COLO668 (cell line): ENCODE data around the gene ATP7A.
A peak's percentile ranks its signal among the peaks of the same experiment; 100 is the strongest.
"Not testable (repeated sequence)": the region's sequence is repeated elsewhere in the genome, so short reads cannot be mapped to it uniquely, and the experiment has no call there.

Experiments used
- DNase-seq: peaks from one replicate; lab custom pipeline; 2025; ENCODE audit not compliant: unreplicated experiment; lab: John Stamatoyannopoulos, UW

Gene ATP7A

DNA sequence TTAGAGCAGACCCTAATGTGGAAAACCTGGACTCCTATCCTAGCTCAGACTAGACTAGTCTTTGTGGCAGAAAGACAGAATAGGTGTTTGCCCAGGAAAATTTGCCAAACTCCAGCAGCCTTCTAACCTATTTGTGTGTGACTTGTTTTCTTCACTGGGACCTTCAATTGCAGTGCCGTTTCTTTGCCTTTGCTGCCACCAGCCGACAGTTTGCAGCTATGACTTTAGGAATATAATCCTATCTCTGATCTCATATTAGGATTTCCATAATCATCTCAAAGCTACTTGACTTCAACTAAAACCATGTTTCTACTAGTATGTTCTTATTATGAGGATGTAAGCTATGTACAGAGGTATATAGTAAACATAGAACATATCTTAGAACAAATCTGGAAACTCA, 119.2 kb downstream of the ATP7A start:
- DNase-seq: peak; percentile 19

DNA sequence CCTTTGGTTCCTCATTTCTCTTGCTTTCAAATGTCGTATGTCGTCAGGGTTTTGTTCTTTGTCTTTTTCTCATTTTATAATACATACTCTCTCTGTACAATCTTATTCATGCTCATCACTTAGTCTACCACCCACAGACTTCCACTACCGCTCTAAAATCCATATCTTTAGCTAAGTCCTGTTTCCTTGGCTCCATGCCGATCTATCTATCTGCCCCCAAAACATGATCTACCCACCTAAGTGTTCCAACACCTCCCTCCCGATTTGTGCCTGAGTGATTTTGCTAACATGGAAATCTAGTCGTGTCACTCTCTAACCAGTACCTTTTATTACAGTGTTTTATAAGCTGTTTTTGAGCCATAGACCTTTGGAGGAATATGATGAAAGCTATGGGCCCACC, 124.6 kb downstream of the ATP7A start:
- no peak for DNase-seq

DNA sequence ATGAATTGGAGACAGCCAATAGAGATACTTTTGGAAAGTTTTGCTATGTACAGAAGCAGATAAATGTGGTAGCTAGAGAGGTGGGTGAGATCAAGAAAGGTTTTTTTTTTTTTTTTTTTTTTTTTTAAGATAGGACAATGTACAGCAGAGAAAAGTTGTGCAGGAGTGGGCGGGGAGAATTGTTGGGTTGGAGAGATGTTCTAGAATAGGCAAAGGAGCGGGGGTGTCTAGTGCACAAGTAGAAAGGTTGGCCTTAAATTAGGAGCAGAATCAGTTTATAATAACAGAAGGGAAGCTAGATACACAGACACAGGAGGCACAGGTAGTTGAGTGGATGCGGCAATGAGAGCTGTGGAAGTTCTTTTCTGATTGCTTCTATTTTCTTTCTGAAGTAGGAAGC, 127.4 kb downstream of the ATP7A start:
- no peak for DNase-seq

DNA sequence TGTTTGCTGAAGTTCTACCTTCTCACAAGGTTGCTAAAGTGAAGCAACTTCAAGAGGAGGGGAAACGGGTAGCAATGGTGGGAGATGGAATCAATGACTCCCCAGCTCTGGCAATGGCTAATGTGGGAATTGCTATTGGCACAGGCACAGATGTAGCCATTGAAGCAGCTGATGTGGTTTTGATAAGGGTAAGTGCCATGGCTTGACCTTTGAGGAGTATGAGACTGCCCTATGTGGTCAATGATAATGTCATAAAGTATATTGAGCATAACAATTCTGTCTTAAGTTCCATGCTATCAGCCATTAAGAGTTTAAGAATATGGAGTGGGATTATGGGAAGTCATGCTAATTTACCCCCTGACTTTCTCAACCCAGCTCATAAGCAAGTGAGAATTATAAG, 132.1 kb downstream of the ATP7A start:
- no peak for DNase-seq

DNA sequence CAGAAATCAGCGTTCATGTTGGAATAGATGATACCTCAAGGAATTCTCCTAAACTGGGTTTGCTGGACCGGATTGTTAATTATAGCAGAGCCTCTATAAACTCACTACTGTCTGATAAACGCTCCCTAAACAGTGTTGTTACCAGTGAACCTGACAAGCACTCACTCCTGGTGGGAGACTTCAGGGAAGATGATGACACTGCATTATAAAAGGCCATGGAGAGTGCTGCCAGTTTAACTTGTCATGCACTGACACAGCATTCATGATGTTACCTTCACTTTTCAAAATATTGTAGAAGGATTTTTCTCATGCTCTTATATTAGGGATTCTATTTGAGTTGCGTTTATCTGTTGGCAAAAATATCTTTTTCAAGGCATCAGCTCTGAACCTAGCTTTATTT, 135.9 kb downstream of the ATP7A start:
- DNase-seq: no peak

DNA sequence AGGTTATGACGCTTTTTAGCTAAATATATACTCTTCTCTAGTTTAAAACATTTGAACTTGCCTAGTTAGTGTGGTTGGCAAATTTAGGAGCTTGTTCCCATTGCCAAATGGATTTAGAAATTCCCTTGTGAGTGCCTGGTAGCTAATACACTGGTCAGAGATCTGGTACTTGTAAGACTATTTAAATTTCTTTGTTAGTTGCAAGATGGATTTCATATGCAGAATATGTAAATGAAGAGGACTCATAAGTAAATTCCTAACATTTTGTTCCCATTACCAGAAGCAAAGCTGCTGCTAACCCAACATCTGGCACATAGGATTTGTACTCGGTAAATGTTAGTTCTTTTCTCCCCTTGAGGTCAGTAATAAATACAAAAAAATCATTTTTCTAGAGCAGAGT, 137.6 kb downstream of the ATP7A start:
- DNase-seq: no peak

DNA sequence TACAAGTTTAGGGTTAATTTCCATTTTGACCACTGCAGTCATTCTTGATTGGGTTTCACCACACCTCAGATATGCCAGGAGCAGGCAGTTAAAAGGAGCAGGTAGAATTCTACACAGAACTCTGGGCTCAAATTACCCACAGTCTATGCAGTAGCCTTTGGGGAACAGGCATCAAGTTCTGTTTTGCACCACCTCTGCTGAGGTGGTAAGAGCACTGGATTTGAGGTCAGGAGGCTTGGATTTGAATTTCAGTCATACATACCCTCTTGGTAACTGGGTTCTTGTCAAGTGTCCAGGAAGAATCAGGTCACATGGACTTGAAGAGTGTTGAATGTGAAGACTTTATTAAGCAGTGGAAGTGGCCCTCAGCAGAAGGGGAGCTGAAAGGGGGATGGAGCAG, 153.2 kb downstream of the ATP7A start:
- no peak for DNase-seq

DNA sequence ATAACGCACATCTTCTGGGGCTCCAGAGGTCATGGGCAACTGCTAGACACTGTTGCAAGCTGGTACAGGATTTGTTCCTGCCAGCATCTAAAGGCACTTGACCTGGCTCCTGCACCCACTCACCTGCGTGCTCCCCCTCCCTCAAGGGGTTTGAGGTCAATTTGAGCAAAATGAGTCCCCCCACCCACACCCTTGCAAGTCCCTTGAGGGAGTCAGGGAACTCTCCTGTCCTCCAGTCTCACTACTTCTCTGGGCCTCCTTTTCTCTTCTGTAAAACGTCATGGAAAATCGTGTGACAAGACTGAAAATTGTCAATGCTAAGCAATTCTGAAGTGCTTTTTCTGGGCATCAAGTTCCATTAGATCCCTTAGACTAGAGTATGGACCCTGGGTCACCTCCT, 153.7 kb downstream of the ATP7A start:
- no peak for DNase-seq

DNA sequence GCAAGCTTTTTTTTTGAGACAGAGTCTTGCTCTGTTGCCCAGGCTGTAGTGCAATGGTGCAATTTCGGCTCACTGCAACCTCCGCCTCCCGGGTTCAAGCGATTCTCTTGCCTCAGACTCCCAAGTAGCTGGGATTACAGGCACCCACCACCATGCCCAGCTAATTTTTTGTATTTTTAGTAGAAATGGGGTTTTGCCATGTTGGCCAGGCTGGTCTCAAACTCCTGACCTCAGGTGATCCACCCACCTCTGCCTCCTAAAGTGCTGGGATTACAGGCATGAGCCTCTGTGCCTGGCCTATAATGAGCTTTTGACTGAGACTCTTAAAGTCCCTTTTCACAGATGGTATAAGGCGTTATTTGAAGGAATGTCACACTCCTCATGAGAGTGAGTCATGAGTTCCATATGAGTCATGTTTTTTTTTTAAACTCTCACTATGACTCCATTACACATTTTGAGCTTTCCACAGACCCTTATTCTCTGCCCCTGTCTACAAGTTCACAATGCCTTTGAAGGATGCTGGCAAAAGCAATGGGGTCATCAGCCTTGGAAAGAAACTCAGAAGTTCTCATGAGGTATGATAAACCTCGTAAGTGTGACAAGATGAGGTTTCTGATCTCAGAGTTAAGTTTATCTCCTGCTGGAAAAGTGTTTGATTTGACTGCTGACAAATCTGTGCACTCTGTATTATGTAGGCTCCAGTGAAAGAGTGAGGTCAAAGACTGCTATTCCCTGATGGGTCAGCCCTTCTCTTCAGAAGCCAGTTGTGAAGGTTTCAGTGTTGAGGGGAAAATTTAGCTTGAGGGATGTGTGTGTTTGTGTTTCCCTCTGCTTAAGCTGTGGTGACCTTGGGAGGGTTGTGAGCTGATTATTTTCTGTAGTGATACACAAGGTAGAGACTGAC, 154.5 kb downstream of the ATP7A start:
- DNase-seq: not testable (repeated sequence)

DNA sequence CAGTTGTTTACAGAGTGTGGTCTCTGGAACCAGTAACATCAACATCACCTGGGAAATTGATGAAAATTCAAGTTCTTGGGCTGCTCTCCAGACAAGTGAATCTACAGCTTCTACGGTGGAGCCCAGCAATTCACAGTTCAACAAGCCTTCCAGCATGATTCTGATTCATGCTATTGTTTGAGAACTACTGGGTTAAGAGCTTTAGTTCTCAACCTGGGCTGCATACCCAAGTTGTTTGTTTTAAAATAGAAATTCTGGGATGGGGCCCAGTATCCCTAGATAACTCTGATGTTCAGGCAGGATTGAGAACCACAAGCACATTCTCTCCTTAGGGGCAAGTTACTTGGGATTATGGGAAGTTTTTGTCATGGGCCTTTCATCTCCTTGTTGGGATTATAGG, 155.6 kb downstream of the ATP7A start:
- DNase-seq: no peak

DNA sequence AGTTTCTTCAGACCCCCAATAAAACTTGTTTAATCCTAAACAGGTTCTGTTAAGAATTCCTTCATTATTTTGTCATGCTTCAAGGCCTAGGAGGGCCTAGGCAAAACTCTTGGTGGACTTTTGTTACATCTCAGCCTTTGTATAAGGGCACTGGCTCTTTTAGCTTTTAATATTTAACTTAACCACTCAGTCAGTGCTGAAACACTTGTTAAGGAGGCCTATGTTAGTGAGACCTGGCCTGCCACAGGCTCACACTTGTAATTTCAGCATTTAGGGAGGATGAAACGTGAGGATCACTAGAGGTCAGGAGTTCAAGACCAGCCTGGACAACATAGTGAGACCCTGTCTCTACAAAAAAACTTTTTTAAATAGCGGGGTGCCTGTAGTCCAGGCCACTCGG, 160.8 kb downstream of the ATP7A start:
- no peak for DNase-seq

DNA sequence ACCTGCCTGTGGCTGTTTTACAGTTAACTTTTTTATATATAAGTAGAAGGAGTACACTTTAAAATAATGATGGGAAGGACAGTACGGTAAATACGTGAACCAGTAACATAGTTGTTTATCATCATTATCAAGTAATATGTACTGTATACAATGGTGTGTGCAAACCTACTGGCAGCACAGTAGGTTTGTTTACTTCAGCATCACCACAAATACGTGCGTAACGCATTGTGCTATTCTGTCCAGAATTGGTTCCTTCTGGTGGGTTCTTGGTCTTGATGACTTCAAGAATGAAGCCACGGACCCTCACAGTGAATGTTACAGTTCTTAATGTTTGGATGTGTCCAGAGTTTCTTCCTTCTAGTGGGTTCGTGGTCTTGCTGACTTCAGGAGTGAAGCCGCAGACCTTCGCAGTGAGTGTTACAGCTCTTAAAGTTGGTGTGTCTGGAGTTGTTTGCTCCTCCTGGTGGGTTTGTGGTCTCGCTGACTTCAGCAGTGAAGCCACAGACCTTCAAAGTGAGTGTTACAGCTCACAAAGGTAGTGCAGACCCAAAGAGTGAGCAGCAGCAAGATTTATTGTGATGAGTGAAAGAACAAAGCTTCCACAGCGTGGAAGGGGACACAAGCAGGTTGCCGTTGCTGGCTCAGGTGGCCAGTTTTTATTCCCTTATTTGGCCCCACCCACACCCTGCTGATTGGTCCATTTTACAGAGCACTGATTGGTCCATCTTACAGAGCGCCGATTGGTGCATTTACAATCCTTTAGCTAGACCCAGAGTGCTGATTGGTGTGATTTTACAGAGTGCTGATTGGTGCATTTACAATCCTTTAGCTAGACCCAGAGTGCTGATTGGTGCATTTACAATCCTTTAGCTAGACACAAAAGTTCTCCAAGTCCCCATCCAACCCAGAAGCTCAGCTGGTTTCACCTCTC, 162.9 kb downstream of the ATP7A start:
- DNase-seq: not testable (repeated sequence)

DNA sequence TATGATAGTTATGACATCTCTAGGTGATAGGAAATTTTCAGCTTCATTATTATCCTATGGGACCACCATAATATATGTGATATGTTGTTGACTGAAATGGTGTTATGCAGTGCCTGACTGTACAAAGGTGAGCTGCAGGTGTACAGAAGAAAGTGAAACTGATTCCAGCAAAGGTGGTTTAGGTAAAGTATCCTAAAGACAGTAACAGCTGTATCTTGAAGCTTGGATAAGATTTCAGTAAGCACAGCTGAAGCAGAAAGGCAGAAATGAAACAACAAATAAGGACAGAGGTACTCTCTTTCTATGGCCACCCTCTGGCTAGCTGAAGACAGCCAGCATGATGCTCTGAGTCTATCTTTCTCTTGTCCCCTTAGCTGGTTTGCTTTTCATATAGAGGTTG, 163.6 kb downstream of the ATP7A start:
- DNase-seq: no peak

DNA sequence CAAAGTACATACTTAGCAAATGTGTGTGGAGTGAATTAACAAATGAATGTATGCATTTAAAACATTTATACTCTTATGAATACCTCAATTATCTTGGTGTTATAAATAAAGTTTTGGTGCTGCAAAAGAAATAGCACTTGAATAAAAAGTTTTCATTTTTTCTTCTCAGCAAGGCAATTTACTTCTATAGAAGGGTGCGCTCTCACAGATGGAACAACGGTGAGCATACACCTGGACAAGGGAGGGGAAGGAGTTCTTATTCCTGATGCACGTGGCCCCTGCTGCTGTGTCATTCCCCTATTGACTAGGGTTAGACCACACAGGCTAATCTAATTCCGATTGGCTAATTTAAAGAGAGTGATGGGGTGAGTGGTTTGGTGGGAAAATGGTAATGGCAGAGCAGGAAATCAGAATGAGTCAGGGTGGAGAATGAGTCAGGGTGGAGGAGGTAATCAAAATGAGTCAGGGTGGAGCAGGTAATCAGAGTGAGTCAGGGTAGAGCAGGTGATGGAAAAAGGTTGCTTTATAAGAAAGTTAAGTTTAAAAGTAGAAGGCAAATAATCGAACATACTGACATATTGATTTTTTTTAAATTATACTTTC, 165.4 kb downstream of the ATP7A start:
- no peak for DNase-seq

DNA sequence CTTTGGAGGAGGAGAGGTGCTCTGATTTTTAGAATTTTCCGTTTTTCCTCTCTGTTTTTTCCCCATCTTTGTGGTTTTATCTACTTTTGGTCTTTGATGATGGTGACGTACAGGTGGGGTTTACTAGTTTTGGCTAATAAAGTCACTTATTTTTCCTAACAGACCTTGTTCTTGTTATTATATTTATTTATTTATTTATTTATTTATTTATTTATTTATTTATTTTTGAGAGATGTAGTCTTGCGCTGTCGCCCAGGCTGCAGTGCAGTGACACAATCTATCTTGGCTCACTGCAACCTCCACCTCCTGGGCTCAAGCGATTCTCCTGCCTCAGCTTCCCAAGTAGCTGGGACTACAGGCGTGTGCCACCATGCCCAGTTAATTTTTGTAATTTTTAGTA, 170.9 kb downstream of the ATP7A start:
- DNase-seq: not testable (repeated sequence)

DNA sequence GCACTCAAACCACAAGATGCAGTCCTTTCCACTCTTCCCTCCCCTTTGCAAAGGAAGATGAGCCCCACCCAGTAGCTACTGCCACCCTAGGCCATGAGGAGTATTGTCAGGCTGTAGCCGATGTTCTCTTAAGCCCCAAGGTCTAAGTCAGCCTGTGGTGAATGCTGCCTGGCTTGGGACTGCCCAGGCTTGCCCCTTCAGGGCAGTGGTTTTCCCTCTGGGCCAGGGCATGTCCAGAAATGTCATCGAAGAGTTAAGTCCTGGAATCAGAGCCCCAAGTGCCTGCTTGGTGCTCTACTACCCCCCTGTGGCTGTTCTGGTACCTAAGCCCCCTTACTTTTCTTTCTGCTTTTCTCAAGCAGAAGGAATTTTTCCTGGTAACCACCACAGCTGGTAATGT, 181.8 kb downstream of the ATP7A start:
- no peak for DNase-seq

DNA sequence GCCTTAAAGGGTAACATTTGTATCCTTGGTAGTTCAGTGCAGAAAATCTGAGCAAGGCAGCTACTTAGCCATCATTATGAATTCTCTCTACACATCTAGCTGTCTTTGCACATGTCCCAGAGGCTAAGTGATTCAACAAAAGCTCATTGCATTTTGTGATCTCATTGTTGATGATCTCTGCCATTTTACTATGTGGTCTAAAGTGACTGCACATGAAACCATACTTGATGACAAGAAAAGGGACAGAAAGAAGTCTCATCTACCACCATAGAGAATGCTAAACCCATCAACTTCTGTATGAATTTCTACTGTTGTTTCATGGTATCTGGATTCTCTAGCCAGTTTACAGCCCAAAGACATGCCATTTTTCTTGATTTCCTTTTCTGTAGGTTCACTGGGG, 187.6 kb downstream of the ATP7A start:
- no peak for DNase-seq
